NCI-H526 treated with DMSO at 0.1 percent for 48 hours (cell line): Measurements from ENCODE around the gene RCVRN.
"Not testable (repeated sequence)": the region's sequence is repeated elsewhere in the genome, so short reads cannot be mapped to it uniquely, and the experiment has no call there.

ENCODE experiments used
- DNase-seq: peaks from one replicate; lab custom pipeline; 2025; lab: John Stamatoyannopoulos, UW

The RCVRN gene

GRCh38 chr17:9922012-9922848 lies 17.2 kb upstream of the RCVRN start:
- no peak for DNase-seq

GRCh38 chr17:9921216-9921615 lies 16.1 kb upstream of the RCVRN start:
- not testable (repeated sequence) for DNase-seq

- DNase-seq = no peak
Observed at GRCh38 chr17:9918804-9919352, 13.8 kb upstream of the RCVRN start.

- DNase-seq = no peak
Observed at GRCh38 chr17:9918352-9918751, 13.3 kb upstream of the RCVRN start.

GRCh38 chr17:9917801-9918200 lies 12.7 kb upstream of the RCVRN start:
- no peak for DNase-seq

- DNase-seq = no peak
Observed at GRCh38 chr17:9917131-9917530, 12.1 kb upstream of the RCVRN start.

GRCh38 chr17:9916108-9916507 lies 11.0 kb upstream of the RCVRN start:
- DNase-seq = no peak

- no peak for DNase-seq
Observed at GRCh38 chr17:9913476-9913875, 8.4 kb upstream of the RCVRN start.

GRCh38 chr17:9912121-9913099 lies 7.3 kb upstream of the RCVRN start:
- no peak for DNase-seq

GRCh38 chr17:9911089-9911488 lies 6.0 kb upstream of the RCVRN start:
- DNase-seq = no peak

GRCh38 chr17:9908649-9909042 lies 3.6 kb upstream of the RCVRN start:
- no peak for DNase-seq

- DNase-seq = no peak
Observed at GRCh38 chr17:9907883-9908648, 3.0 kb upstream of the RCVRN start.

GRCh38 chr17:9907131-9907530 lies 2.1 kb upstream of the RCVRN start:
- DNase-seq = no peak

GRCh38 chr17:9906616-9907015 lies 1.5 kb upstream of the RCVRN start:
- no peak for DNase-seq

- DNase-seq = no peak
Observed at GRCh38 chr17:9905902-9906301, 831 bp upstream of the RCVRN start.

GRCh38 chr17:9904277-9905077 lies 594 bp downstream of the RCVRN start:
- DNase-seq = no peak

GRCh38 chr17:9902120-9902519 lies 3.0 kb downstream of the RCVRN start:
- DNase-seq = no peak

- no peak for DNase-seq
Observed at GRCh38 chr17:9900784-9901183, 4.3 kb downstream of the RCVRN start.

GRCh38 chr17:9900044-9900594 lies 5.0 kb downstream of the RCVRN start:
- DNase-seq = no peak

GRCh38 chr17:9899280-9900043 lies 5.6 kb downstream of the RCVRN start:
- no peak for DNase-seq
